H1 (cell line): ENCODE measurements around the gene SCARB1. TPM values are rescaled to one million over a fixed set of nuclear protein-coding genes. Genes with fewer than 3 reads are reported as not detected.
A peak's percentile ranks its signal among the peaks of the same experiment; 100 is the strongest.

Experiments used
- BACH1 ChIP-seq: IDR thresholded peaks from 2 replicates; pipeline ENCODE4 v1.6.1; 2012; ENCODE audit warnings: low read length, improper control_type of control experiment
- CBX5 ChIP-seq: fragments of 300-800, 300-1000 bp; sonication (generic); IDR thresholded peaks from 2 replicates; pipeline ENCODE4 v1.7.1; 2016; ENCODE audit warnings: antibody characterized with exemption, low read length, low read depth
- CTCF ChIP-seq, 3 experiments: IDR thresholded peaks; 1 replicate in 2 of 3; 2 replicates in 1 of 3; pipeline versions ENCODE4 v1.5.1 to v1.6.1; 2011; ENCODE audit warnings: low read length in 3 of 3, mild to moderate bottlenecking in 3 of 3, inconsistent platforms in 2 of 3, low read depth in 1 of 3, moderate library complexity in 1 of 3; ENCODE audit not compliant: insufficient read depth in 1 of 3; ENCODE audit errors: control extremely low read depth in 1 of 3
- HDAC2 ChIP-seq, 2 experiments: fragments of 300-600 bp in 1 of 2; sonication (generic) in 1 of 2; IDR thresholded peaks; 2 replicates each; pipeline ENCODE4 v1.6.1; 2011 to 2012; ENCODE audit warnings: low read depth in 2 of 2, low read length in 2 of 2, mild to moderate bottlenecking in 2 of 2, moderate library complexity in 2 of 2, borderline replicate concordance in 1 of 2, inconsistent platforms in 1 of 2
- KDM1A ChIP-seq: fragments of 200-600, 300-600 bp; sonication (generic); IDR thresholded peaks from 2 replicates; pipeline ENCODE4 v1.7.1; 2016; ENCODE audit warnings: mild to moderate bottlenecking, low read length, borderline replicate concordance
- SAP30 ChIP-seq: fragments of 300-600 bp; sonication (generic); IDR thresholded peaks from 2 replicates; pipeline ENCODE4 v1.7.1; 2012; ENCODE audit warnings: low read length, moderate library complexity, mild to moderate bottlenecking, inconsistent platforms; ENCODE audit not compliant: insufficient read depth, insufficient replicate concordance
- SP2 ChIP-seq: IDR thresholded peaks from 2 replicates; pipeline ENCODE4 v1.6.1; 2012; ENCODE audit warnings: mild to moderate bottlenecking, low read length, inconsistent platforms
- TAF1 ChIP-seq: IDR thresholded peaks from 2 replicates; pipeline ENCODE4 v1.6.1; 2011; ENCODE audit warnings: mild to moderate bottlenecking, low read depth, low read length
- TBP ChIP-seq: IDR thresholded peaks from 2 replicates; pipeline ENCODE4 v1.6.1; 2011; ENCODE audit warnings: low read depth, low read length, improper control_type of control experiment
- polyA plus RNA-seq, 7 experiments: library from polyadenylated mRNA; depleted of rRNA in 3 of 7; stranded (reverse) in 5 of 7; unstranded in 2 of 7; fragments of >200 nt in 5 of 7; fragments of 200-250 nt in 2 of 7; gene quantifications; 1 replicate in 5 of 7; 2 replicates in 1 of 7; 4 replicates in 1 of 7; pipeline versions ENCODE4 v1.2.1 to v1.2.3, GENCODE V29; 2011 to 2013; ENCODE audit warnings: missing spikeins in 2 of 7, mixed read lengths in 2 of 7
- total RNA-seq: library from RNA; stranded (reverse); fragmentation: NEBNext Ultra II Directional; extraction: Animal tissue kit (Norgen Biotek cat#: 25700); gene quantifications from 2 replicates; pipeline ENCODE4 v1.2.1, GENCODE V29; 2021
- TF ChIP-seq, protein P1 (sequence below): IDR thresholded peaks from 2 replicates; pipeline ENCODE4 v1.6.1; 2011; ENCODE audit warnings: low read depth, mild to moderate bottlenecking, low read length; ENCODE audit not compliant: insufficient read depth

The SCARB1 gene
- total and polyA plus RNA-seq, 2 of the 8 experiments (the other 6 are each of a cell fraction or from before 2014, with no cell fraction given) = 45.3 to 57.1 TPM

GRCh38 chr12:124767066-124767821 lies 96.4 kb downstream of the SCARB1 start (continued):
- TF ChIP-seq, protein P1, sequence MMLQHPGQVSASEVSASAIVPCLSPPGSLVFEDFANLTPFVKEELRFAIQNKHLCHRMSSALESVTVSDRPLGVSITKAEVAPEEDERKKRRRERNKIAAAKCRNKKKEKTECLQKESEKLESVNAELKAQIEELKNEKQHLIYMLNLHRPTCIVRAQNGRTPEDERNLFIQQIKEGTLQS = no peak
- TF ChIP-seq TAF1 (no peak), CTCF (IDR thresholded peaks at IDR 0.05; ENCODE audit: control extremely low read depth in 1 of 3, insufficient read depth in 1 of 3, low read depth in 1 of 3, low read length in 3 of 3) (peak; percentile 90 to 94 (median 94)), SAP30 (no peak), KDM1A (peak; percentile 99), CBX5 (no peak), BACH1 (no peak), SP2 (no peak), TBP (no peak), HDAC2 (IDR thresholded peaks at IDR 0.05; ENCODE audit: borderline replicate concordance in 1 of 2, low read depth in 2 of 2, low read length in 2 of 2) (peak in 1 of 2 experiments; percentile 81; a peak in 1 of 4 replicates)
